Kidney capillary endothelial cell (primary cell): ENCODE data around the gene ZNF35.

Source experiments
- DNase-seq: peaks from one replicate; pipeline ENCODE4 v3.0.0-alpha.2; 2018; ENCODE audit warnings: low spot score

Gene ZNF35

DNA sequence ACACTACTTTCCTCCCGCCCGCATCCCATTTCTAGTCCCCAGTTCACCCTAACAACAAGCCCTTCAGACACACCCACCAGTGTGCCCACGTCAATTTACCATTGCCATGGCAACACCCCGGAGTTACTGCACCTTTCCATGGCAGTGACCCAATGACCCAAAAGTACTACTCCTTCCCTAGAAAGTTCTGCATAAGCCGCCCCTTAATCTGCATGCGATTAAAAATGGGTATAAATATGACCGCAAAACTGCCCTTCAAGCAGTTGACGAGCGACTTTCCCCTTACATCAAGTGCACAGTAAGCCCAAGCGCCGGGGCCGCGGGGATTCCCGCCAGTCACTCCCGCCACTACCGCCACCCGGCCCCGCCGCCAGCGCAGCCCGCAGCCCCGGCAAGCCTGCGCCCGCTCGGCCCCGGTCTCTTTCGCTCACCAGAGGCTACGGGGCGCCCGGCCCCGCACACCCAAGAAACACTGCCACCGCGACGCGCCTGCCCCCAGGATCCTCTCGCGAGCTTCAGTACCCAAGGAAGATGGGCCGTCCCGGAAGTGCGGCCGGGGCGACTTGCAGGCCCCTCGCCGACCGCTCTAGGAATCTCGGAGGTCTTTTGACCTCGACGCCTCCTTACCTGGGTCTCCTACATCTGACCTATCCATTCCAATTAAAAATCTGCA lies 36.7 kb downstream of the ZNF35 start:
- peak; percentile 31 for DNase-seq

DNA sequence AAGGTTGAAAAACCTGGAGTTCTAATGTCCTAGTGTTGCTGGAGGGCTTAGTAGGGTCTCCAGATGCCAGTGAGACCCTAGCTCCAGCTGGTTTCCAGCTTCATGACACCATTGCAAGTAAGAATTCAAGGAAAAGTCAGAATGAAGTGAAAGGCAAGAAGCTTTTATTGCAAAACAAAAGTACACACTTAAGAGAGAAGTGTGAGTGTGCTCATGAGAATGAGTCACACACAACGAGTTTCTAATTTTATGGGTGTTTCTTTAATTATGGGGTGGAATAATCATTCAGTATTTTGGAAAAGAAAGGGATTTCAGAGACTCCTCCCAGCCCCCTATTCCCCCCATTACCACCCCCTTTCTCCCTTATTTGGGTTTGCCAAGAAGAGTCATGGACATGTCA lies 39.4 kb downstream of the ZNF35 start:
- DNase-seq, result no peak
